T-helper 22 cell (primary cell): ENCODE measurements around the gene TDRD5.
"Not testable (repeated sequence)": the region's sequence is repeated elsewhere in the genome, so short reads cannot be mapped to it uniquely, and the experiment has no call there.

ENCODE experiments used
- DNase-seq: peaks from one replicate; pipeline ENCODE4 v3.0.0-alpha.2; 2020; ENCODE audit warnings: low read depth

Gene TDRD5

DNA sequence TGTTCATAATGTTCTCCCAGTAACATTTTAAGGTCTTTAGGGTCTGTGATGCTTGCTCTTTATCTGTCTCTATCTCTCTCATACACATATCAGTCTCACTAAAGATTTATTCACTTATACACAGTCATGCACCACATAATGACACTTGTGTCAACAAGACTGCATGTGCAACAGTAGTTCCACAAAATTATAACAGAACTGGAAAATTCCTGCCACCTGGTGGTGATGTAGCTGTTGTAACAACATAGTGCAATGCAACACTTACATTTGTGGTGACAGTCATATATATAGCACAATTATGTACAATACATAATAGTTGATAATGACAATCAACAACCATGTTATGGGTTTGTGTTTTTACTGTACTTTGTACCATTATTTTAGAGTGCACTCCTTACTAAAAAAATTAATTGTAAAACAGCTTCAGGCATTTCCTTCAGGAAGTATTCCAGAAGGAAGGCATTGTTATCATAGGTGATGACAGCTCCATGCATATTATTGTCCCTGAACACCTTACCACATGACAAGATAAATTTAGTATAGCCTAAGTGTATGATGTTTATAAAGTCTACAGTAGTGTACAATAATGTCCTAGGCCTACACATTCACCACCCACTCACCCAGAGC is 8.1 kb downstream of the TDRD5 start:
- no peak for DNase-seq

- no peak for DNase-seq
Measured at GRCh38 chr1:179601093-179601492, 9.5 kb downstream of the TDRD5 start.

DNA sequence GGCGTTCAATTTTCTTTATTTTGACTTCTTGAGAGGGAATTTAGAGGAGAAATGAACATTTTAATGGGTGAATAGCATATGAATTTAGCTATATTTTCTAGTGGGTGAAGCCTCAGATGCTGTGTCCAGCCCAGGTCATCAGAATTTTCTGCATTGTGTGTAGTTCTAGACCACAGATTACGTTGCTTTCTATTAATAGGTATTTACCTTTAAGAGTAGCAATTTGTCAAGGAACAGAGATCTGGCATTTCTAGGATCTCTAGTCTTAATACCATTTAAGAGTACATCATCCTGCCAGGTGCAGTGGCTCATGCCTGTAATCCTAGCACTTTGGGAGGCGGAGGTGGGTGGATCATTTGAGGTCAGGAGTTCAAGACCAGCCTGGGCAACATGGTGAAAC is 20.7 kb downstream of the TDRD5 start:
- DNase-seq, result no peak

- no peak for DNase-seq
Measured at GRCh38 chr1:179630719-179631118, 39.1 kb downstream of the TDRD5 start.

DNA sequence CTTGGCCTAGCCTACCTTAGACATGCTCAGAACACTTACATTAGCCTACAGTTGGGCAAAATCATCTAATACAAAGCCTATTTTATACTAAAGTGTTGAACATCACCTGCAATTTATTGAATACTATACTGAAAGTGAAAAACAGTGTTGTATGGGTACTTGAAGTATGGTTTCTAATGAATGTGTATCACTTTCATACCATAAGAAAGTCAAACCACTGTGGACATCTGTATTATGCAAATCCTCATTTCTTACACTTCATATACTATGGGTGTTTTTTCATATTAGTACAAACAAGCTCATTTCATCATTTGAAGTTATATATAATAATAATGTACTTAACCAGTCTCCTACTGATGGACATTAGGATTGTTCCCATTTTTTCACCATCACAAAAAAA is 41.2 kb downstream of the TDRD5 start:
- DNase-seq, result no peak

DNA sequence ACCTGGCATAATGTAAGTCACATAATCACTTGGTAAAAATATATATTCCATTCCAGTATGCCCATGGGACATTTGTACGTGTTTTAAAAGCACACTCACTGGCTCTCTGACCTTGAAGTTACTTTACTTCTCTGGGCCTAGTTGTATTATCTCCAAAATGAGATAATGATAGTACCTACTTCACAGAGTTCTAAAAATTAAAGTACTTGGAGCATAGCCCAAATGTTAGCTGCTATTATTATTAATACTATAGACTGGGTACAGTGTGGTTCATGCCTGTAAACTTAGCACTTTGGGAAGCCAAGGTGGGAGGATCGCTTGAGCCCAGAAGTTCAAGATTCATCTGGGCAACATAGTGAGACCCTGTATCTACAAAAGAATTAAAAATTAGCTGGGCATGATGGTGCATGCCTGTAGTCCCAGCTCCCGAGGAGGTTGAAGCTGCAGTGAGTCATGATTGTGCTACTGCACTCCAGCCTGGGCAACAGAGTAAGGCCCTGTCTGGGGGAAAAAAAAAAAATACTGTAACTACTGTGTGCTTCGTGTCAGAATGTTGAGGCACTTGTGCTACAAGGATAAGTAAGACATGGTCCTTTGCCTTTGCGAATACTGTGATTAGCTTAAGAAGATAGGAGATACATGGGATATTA is 45.7 kb downstream of the TDRD5 start:
- DNase-seq, result no peak

DNA sequence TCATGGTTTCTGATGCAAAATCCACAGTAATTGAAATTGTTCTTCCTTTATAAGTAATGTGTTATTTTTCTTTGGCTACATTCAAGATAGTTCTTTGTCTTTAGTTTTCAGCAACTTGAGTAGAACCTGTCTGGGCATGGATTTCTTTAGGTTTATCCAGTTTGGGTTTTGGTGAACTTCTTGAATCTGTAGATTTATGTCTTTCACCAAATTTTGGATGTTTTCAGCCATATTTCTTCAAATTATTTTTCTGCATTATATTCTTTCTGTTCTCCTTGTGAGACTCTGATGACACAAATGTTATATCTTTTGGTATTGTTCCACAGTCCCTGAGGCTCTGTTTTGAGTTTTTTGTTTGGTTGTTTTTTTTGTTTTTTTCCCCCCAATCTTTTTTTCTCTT is 69.4 kb downstream of the TDRD5 start:
- DNase-seq, result no peak

GRCh38 chr1:179663810-179664209 is 72.2 kb downstream of the TDRD5 start:
- no peak for DNase-seq

DNA sequence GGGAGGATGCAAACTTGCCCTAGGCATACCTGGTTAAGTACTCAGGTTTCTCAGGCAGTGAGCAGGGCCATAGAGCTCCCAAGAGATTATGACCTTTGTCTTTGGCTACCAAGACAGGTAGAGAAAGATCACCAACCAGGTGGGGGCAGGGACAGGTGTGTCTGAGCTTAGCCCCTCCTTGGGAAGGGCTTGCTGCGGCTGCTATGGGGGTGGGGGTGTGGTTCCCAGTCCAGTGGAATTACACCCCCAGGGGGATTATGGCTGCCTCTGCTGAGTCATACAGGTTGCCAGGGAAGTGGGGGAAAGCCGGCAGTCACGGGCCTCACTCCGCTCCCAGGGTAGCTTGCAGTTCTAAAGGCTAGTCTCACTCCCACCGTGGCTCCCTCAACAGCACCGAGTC is 86.2 kb downstream of the TDRD5 start:
- no peak for DNase-seq

DNA sequence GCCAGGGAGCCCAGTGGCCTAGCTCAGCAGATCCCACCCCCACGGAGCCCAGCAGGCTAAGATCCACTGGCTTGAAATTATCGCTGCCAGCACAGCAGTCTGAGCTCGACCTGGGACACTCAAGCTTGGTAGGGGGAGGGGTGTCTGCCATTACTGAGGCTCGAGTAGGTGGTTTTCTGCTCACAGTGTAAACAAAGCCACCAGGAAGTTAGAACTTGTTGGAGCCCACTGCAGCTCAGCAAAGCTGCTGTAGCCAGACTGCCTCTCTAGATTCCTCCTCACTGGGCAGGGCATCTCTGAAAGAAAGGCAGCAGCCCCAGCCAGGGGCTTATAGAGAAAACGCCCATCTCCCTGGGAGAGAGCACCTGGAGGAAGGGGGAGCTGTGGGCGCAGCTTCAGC is 102.9 kb downstream of the TDRD5 start:
- not testable (repeated sequence) for DNase-seq

- no peak for DNase-seq
Measured at GRCh38 chr1:179702946-179703539, 111.4 kb downstream of the TDRD5 start.

DNA sequence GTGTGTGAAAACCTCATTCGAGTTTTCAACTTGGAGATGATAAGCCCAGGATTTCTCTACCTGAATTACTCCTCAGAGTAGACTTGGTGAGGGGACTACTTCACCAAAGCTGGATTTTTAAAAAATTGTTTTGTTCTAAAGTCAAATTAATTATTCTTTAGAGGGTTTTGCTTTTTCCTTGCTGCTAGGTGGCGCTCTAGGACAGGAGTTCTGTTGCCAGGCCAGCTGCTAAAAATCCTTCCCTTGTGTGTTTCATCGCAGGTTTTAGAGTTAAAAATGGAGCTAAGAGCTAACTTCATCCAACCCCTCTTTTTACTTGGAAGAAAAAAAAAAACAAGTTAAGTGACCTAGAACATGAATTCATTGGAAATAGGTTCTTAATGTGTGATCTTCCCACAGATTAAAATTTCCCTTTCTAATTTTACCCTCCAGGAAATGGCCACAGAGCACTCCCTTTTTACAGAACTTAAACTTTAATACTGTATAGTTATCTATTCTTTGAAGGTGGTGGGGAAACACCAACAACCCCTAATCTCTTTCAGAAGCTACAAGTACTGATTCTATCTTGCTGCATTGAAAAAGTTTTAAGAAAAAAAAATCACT is 114.8 kb downstream of the TDRD5 start:
- peak; percentile 22 for DNase-seq

GRCh38 chr1:179707406-179707805 is 115.8 kb downstream of the TDRD5 start:
- no peak for DNase-seq

DNA sequence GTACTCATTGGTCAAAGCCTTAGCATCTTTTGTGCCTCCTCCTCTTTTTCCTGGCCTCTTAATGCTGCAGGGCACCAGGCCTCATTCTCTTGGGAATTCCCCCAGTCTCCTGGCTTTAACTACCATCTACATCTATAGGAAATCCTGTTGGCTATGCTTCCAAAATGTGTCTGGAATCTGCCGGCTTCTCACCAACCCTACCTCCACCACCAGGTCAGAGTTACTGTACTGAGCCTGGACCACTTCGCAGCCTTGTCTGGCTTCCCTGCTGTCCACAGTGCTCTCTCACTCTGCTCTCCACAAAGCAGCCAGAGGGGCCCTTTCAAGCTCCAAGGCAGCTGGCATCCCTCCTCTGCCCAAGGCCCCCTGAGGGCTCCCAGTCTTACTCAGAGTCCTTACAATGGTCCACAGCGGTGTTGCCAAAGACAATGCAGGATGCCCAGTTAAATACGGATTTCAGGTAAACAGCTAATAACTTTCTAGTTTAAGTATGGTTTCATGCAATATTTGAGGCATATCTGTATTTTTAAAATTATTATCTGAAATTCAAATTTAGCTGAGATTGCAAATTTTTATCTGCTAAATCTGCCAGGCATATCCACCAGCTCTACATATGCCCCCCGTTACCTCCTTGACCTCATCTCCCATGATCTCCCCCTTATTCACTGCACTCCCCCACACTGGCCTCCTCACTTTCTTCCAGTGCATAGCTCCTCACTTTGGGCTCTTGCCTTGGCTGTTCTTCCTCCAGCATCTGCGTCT is 117.0 kb downstream of the TDRD5 start:
- DNase-seq, result no peak

GRCh38 chr1:179709841-179710329 is 118.3 kb downstream of the TDRD5 start:
- peak; percentile 39 for DNase-seq

GRCh38 chr1:179714159-179714558 is 122.5 kb downstream of the TDRD5 start:
- no peak for DNase-seq

DNA sequence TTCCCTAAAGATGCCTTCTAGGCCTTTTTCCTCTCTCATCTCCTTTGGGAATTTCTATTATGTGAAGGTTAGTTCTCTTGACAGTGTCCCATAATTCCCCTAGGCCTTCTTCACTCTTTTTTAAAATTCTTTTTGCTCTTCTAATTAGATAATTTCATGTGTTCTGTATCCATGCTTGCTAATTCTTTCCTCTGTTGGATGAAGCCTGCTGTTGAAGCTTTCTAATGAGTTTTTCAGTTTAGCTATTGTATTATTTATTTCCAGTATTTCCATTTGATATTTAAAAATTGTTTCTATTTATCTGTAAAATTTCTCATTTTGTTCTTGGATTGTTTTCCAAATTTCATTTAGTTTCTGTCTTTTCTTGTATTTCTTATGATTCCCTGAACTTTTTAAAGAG is 123.0 kb downstream of the TDRD5 start:
- DNase-seq, result no peak

- no peak for DNase-seq
Measured at GRCh38 chr1:179719272-179719671, 127.6 kb downstream of the TDRD5 start.

GRCh38 chr1:179728271-179728670 is 136.6 kb downstream of the TDRD5 start:
- DNase-seq, result no peak

DNA sequence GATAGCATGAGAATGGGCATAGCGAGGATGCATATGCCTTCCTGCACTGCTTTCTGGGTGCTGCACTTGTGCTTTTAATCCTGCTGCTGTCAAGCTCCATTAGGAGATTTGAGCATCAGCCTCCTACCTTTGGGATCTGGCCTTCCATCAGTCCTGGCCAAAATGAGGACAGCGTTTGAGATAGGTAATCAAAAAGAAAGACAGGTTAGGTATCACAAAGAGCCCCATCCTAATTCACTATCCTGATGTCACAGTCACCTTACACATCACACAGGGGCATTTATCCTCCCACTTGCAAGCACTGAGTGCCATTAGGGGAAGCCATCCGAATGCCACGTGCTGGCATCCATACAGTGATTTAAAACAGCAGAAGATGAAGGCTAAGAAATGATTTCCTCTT is 138.2 kb downstream of the TDRD5 start:
- DNase-seq, result no peak

- DNase-seq, result no peak
Measured at GRCh38 chr1:179731643-179732042, 140.0 kb downstream of the TDRD5 start.
